ENCODE data around the gene RNF157.
"Not testable (repeated sequence)": the region's sequence is repeated elsewhere in the genome, so short reads cannot be mapped to it uniquely, and the experiment has no call there.

Gene RNF157

DNA sequence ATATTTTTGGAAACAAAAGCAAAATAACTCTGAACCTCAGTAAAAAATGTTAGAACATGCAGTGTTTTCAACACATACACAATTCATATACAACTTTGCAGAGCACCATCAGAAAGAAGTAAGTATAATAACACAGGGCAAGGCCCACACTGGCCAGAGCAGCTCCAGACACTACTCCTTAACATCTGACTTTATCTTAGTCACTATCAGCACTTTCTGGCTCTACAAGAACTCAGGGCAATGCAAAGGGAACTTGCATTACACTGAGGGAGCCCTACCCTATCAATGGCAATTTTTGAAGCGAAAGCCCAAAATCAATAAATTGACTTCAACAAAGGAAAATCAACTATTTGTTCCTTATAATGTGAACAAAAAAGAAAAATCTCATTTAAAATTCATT, 16.5 kb downstream of the RNF157 start:
- TF ChIP-seq, protein P1, sequence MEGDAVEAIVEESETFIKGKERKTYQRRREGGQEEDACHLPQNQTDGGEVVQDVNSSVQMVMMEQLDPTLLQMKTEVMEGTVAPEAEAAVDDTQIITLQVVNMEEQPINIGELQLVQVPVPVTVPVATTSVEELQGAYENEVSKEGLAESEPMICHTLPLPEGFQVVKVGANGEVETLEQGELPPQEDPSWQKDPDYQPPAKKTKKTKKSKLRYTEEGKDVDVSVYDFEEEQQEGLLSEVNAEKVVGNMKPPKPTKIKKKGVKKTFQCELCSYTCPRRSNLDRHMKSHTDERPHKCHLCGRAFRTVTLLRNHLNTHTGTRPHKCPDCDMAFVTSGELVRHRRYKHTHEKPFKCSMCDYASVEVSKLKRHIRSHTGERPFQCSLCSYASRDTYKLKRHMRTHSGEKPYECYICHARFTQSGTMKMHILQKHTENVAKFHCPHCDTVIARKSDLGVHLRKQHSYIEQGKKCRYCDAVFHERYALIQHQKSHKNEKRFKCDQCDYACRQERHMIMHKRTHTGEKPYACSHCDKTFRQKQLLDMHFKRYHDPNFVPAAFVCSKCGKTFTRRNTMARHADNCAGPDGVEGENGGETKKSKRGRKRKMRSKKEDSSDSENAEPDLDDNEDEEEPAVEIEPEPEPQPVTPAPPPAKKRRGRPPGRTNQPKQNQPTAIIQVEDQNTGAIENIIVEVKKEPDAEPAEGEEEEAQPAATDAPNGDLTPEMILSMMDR (IDR thresholded peaks at IDR 0.05; ENCODE audit: low read depth, low read length) = no peak
- H3K4me3 ChIP-seq (ENCODE audit: low read depth, low read length) = no peak overlapping the region

DNA sequence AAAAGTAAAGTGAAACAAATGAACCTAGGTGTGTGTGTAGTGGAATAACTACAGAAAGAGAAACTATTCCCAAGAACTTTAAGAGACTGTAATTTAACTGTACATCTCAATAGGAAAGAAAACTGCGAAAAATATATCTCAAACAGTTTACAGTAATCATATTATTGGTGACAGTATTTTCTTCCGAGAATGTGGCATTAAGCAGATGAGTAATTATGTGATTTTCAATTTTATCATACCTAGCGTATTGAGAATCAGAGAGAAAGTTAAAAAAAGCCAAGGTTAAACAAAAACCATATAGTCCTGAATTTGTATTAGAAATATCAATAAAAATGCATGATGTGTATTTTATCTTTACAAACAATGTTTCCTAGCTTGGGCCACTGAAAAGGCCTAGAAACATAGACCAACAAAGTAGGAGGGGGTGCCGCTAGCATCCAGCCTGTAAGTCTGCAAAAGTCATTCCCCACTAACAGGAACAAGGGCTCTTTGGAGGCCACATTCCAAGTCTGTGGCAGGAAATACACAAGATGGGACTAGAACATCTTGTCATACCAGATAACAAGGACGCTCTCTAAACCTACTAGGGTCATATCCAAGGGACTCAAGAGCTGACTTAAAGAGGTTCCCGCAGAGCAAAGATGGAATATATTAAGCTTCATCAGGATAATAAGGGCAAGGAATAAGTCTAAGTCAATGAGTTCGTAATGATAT, 20.5 kb downstream of the RNF157 start:
- TF ChIP-seq, protein P1 (IDR thresholded peaks at IDR 0.05; ENCODE audit: low read depth, low read length) = no peak

DNA sequence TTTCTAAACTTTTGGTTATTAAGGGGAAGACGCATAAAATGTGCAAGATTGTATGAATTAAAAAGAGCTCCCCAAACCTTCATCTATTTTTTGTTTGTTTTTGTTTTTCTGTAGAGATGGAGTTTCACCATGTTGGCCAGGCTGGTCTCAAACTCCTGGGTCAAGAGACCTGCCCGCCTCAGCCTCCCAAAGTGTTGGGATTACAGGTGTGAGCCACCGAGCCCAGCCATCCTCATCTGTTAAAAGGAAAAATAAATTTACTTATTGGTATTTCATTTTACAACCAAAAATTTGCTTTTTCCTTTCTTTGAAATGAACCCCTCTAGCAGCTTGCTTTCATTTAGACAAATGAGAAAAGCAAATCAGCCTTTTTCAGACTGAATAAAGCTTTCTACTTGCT, 23.2 kb downstream of the RNF157 start:
- TF ChIP-seq, protein P1 (IDR thresholded peaks at IDR 0.05; ENCODE audit: low read depth, low read length) = no peak
- H3K4me3 ChIP-seq (ENCODE audit: low read depth, low read length) = no peak overlapping the region

More for the DNA sequence above, 20.5 kb downstream of the RNF157 start:
- H3K4me3 ChIP-seq (ENCODE audit: low read depth, low read length) = no peak overlapping the region

DNA sequence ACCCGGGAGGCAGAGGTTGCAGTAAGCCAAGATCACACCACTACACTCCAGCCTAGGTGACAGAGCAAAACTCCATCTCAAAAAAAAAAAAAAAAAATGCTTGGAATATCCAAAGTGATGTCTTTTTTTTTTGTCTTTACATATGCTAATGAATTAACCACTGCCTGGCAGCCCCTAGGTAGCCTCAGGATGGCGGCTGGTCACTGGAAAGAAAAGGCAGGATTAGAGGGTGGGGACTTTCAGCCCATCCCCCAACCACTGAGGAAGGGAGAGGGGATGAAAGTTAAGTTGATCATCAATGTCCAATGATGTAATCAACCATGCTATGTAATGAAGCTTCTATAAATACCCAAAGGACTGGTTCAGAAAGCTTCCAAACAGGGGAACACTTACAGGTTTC, 26.8 kb downstream of the RNF157 start:
- TF ChIP-seq, protein P1 (IDR thresholded peaks at IDR 0.05; ENCODE audit: low read depth, low read length) = no peak
- H3K4me3 ChIP-seq (ENCODE audit: low read depth, low read length) = no peak overlapping the region

DNA sequence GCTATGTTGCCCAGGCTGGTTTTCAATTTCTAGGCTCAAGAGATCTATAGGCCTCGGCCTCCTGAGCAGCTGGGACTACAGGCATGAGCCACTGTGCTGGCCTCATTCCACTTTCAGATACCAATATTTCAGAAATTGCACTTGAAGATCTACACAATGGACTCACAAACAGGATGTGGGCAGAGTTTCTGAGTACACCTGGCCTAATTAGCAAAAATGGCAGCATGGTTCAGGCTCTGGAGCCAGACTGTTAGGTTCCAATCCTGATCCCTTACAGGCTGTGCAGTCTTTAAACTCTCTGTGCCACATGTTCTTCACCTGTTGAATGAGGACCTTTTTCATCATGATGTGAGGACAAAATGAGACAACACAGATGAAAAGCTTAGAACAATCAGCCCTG, 32.2 kb downstream of the RNF157 start:
- no peak overlapping the region for H3K4me3 ChIP-seq (ENCODE audit: low read depth, low read length)
- TF ChIP-seq, protein P1 (IDR thresholded peaks at IDR 0.05; ENCODE audit: low read depth, low read length) = no peak

DNA sequence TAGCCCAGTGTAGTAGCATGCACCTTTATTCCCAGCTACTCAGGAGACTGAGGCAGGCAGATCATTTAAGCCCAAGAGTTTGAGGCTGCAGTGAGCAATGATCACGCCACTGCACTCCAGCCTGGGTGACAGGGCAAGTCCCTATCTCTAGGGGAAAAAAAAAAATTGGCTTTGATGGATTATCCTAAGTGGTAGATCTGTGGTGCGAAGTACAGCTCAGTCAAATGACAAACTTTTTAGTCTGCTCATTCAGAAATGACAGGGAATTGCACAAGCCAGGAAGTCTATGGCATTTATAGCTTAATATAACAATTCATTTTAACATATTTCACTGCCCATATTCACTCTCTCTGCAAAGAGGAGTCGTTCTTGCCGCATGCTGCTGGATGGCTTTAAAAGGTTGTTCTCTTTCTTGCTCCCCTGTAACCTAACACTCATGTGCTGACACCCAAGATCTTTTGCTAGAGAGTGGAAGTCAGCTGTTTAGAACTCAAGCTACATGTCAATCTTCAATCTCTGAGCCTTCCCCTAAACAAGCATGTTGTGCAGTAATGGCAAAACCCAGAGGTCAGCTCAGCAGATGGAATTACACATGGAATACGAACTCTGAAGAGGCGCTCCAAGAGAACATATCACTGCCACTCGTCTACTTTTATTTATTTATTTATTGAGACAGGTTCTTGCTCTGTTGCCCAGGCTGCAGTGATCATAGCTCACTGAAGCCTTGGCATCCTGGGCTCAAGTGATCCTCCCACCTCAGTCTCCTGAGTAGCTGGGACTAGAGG, 32.8 kb downstream of the RNF157 start:
- TF ChIP-seq, protein P1 (IDR thresholded peaks at IDR 0.05; ENCODE audit: low read depth, low read length) = no peak

DNA sequence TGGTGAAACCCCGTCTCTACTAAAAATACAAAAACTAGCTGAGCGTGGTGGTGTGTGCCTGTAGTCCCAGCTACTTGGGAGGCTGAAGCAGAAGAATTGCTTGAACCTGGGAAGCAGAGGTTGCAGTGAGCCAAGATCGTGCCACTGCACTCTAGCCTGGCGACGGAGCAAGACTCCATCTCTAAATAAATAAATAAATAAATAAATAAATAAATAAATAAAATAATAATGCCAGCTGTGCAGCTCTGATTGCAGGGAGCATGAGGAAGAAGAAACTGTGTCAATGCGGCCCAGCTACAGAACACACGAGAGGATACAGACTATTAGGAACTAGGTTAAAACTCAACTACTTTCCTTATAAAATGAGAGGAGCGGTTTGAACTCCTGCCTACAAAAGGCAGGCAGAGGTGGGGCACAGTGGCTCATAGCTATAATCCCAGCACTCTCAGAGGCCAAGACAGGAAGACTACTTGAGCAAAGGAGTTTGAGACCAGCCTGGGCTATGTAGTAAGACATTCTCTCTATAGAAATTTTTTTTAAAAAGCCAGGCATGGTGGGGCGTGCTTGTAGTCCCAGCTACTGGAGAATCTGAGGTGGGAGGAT, 34.6 kb downstream of the RNF157 start:
- H3K4me3 ChIP-seq (ENCODE audit: low read depth, low read length) = not testable (repeated sequence)

More for the DNA sequence above, 32.8 kb downstream of the RNF157 start:
- H3K4me3 ChIP-seq (ENCODE audit: low read depth, low read length) = no peak overlapping the region

Measured in WI38 (cell line).